HUES48 (cell line): ENCODE measurements around the gene SERTAD1.

ENCODE experiments used
- H3K27ac ChIP-seq: one replicate; pipeline ENCODE4 v1.7.0; 2013; ENCODE audit warnings: low read depth, low read length, inconsistent platforms
- H3K27me3 ChIP-seq: 2 replicates; pipeline ENCODE4 v1.6.1; 2013; ENCODE audit warnings: mild to moderate bottlenecking, low read length; ENCODE audit not compliant: control insufficient read depth, insufficient read depth
- H3K36me3 ChIP-seq: 2 replicates; pipeline ENCODE4 v1.6.1; 2013; ENCODE audit warnings: low read length; ENCODE audit not compliant: control insufficient read depth, insufficient read depth
- H3K4me1 ChIP-seq: 2 replicates; pipeline ENCODE4 v1.6.1; 2013; ENCODE audit warnings: mild to moderate bottlenecking, low read length; ENCODE audit not compliant: control insufficient read depth, insufficient read depth
- H3K4me3 ChIP-seq: 2 replicates; pipeline ENCODE4 v1.5.1; 2013; ENCODE audit warnings: mild to moderate bottlenecking, low read depth, low read length
- H3K9ac ChIP-seq: 2 replicates; pipeline ENCODE4 v1.6.1; 2013; ENCODE audit warnings: mild to moderate bottlenecking, low read depth, low read length, moderate library complexity
- H3K9me3 ChIP-seq: 2 replicates; pipeline ENCODE4 v1.6.1; 2013; ENCODE audit warnings: low read length; ENCODE audit not compliant: control insufficient read depth, insufficient read depth

The SERTAD1 gene

GRCh38 chr19:40420766-40421765 is 4.7 kb downstream of the SERTAD1 start:
- Histone ChIP-seq H3K4me1 (peaks cover 8% of the 10 kb centered on the region; the same call in 1 of the 2 replicates), H3K27me3 (no peaks in the 10 kb centered on the region), H3K9me3 (no peaks in the 10 kb centered on the region), H3K4me3 (peak overlapping the region; percentile 74), H3K36me3 (peaks cover 10% of the 10 kb centered on the region), H3K9ac (peak overlapping the region; percentile 66), H3K27ac (peak overlapping the region; percentile 96)

- peaks cover 8% of the 10 kb centered on the region; the same call in 1 of the 2 replicates for H3K4me1 ChIP-seq
- H3K9me3 ChIP-seq: no peaks in the 10 kb centered on the region
- no peaks in the 10 kb centered on the region for H3K27me3 ChIP-seq
- peak overlapping the region; percentile 96 for H3K27ac ChIP-seq
- no peak overlapping the region; the same call in 1 of the 2 replicates for H3K9ac ChIP-seq
- H3K4me3 ChIP-seq: peak overlapping the region; percentile 74
- peaks cover 10% of the 10 kb centered on the region for H3K36me3 ChIP-seq
Observed at GRCh38 chr19:40420451-40420765, 5.4 kb downstream of the SERTAD1 start.

GRCh38 chr19:40419780-40420179 is 6.0 kb downstream of the SERTAD1 start:
- Histone ChIP-seq H3K9me3 (no peaks in the 10 kb centered on the region), H3K9ac (no peak overlapping the region), H3K27me3 (no peaks in the 10 kb centered on the region), H3K4me1 (peaks cover 8% of the 10 kb centered on the region; the same call in 1 of the 2 replicates), H3K4me3 (no peak overlapping the region), H3K27ac (no peak overlapping the region), H3K36me3 (peaks cover 10% of the 10 kb centered on the region)

- Histone ChIP-seq H3K9me3 (no peaks in the 10 kb centered on the region), H3K4me1 (peaks cover 3% of the 10 kb centered on the region; the same call in 1 of the 2 replicates), H3K27ac (no peak overlapping the region), H3K9ac (no peak overlapping the region), H3K27me3 (no peaks in the 10 kb centered on the region), H3K4me3 (no peak overlapping the region), H3K36me3 (peaks cover 10% of the 10 kb centered on the region)
Observed at GRCh38 chr19:40419066-40419612, 6.7 kb downstream of the SERTAD1 start.

GRCh38 chr19:40418040-40418439 is 7.8 kb downstream of the SERTAD1 start:
- peaks cover 9% of the 10 kb centered on the region; the same call in 1 of the 2 replicates for H3K4me1 ChIP-seq
- H3K9me3 ChIP-seq: no peaks in the 10 kb centered on the region
- no peaks in the 10 kb centered on the region for H3K27me3 ChIP-seq
- peaks cover 7% of the 10 kb centered on the region for H3K36me3 ChIP-seq
- no peak overlapping the region for H3K27ac ChIP-seq
- no peak overlapping the region for H3K4me3 ChIP-seq
- no peak overlapping the region for H3K9ac ChIP-seq

GRCh38 chr19:40417643-40417981 is 8.2 kb downstream of the SERTAD1 start:
- Histone ChIP-seq H3K9me3 (no peaks in the 10 kb centered on the region), H3K27ac (no peak overlapping the region), H3K9ac (no peak overlapping the region), H3K4me1 (peaks cover 9% of the 10 kb centered on the region; the same call in 1 of the 2 replicates), H3K4me3 (no peak overlapping the region), H3K27me3 (no peaks in the 10 kb centered on the region), H3K36me3 (peaks cover 3% of the 10 kb centered on the region)

- Histone ChIP-seq H3K27me3 (no peaks in the 10 kb centered on the region), H3K36me3 (no peaks in the 10 kb centered on the region), H3K9me3 (no peaks in the 10 kb centered on the region), H3K27ac (no peak overlapping the region), H3K9ac (no peak overlapping the region), H3K4me1 (peaks cover 9% of the 10 kb centered on the region; the same call in 1 of the 2 replicates), H3K4me3 (no peak overlapping the region)
Observed at GRCh38 chr19:40416918-40417642, 8.7 kb downstream of the SERTAD1 start.

GRCh38 chr19:40415768-40416167 is 10.0 kb downstream of the SERTAD1 start:
- Histone ChIP-seq H3K36me3 (no peaks in the 10 kb centered on the region), H3K9ac (no peak overlapping the region), H3K27me3 (no peaks in the 10 kb centered on the region), H3K9me3 (no peaks in the 10 kb centered on the region), H3K4me3 (no peak overlapping the region), H3K4me1 (peaks cover 10% of the 10 kb centered on the region; the same call in 1 of the 2 replicates), H3K27ac (no peak overlapping the region)

GRCh38 chr19:40414542-40415535 is 11.0 kb downstream of the SERTAD1 start:
- Histone ChIP-seq H3K9me3 (no peaks in the 10 kb centered on the region), H3K36me3 (no peaks in the 10 kb centered on the region), H3K27ac (no peak overlapping the region), H3K9ac (no peak overlapping the region), H3K4me1 (peaks cover 12% of the 10 kb centered on the region), H3K4me3 (no peak overlapping the region), H3K27me3 (no peaks in the 10 kb centered on the region)

- peaks cover 15% of the 10 kb centered on the region for H3K4me1 ChIP-seq
- no peaks in the 10 kb centered on the region for H3K27me3 ChIP-seq
- no peaks in the 10 kb centered on the region for H3K36me3 ChIP-seq
- H3K9me3 ChIP-seq: no peaks in the 10 kb centered on the region
- H3K4me3 ChIP-seq: peak within 1 kb of the TSS; percentile 47
- H3K9ac ChIP-seq: no peak within 1 kb of the TSS
- peak within 1 kb of the TSS; percentile 60 for H3K27ac ChIP-seq
Observed at GRCh38 chr19:40413291-40413845, 12.4 kb downstream of the SERTAD1 start, which contains the start of gene PRX. Gene PRX (minus strand): TSS chr19:40413378. CDS start chr19:40407932, 5,446 bp downstream.
